HT1080 (cell line): ENCODE data around the gene PCSK2. TPM values are rescaled to one million over a fixed set of nuclear protein-coding genes. Genes with fewer than 3 reads are reported as not detected.
"Not testable (repeated sequence)": the region's sequence is repeated elsewhere in the genome, so short reads cannot be mapped to it uniquely, and the experiment has no call there.

Experiments used
- DNase-seq: peaks from one replicate; pipeline ENCODE4 v3.0.0-alpha.2; 2015; ENCODE audit warnings: low read depth
- polyA plus RNA-seq, 2 experiments: library from polyadenylated mRNA; depleted of rRNA; stranded (reverse); fragments of >200 nt; gene quantifications; 2 replicates each; pipeline ENCODE4 v1.2.3, GENCODE V29; 2015
- total RNA-seq: library from RNA; depleted of rRNA; stranded (reverse); fragments of >200 nt; shearing (Covaris generic); gene quantifications from 2 replicates; pipeline ENCODE4 v1.2.3, GENCODE V29; 2014; rRNA removed

The PCSK2 gene, protein sequence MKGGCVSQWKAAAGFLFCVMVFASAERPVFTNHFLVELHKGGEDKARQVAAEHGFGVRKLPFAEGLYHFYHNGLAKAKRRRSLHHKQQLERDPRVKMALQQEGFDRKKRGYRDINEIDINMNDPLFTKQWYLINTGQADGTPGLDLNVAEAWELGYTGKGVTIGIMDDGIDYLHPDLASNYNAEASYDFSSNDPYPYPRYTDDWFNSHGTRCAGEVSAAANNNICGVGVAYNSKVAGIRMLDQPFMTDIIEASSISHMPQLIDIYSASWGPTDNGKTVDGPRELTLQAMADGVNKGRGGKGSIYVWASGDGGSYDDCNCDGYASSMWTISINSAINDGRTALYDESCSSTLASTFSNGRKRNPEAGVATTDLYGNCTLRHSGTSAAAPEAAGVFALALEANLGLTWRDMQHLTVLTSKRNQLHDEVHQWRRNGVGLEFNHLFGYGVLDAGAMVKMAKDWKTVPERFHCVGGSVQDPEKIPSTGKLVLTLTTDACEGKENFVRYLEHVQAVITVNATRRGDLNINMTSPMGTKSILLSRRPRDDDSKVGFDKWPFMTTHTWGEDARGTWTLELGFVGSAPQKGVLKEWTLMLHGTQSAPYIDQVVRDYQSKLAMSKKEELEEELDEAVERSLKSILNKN
- not detected in 2 replicates for total RNA-seq
- polyA plus RNA-seq (2015; cell fraction: cytosol; rRNA removed): not detected in 2 replicates
- not detected in 2 replicates for polyA plus RNA-seq (2015; cell fraction: nucleus; rRNA removed)

DNA sequence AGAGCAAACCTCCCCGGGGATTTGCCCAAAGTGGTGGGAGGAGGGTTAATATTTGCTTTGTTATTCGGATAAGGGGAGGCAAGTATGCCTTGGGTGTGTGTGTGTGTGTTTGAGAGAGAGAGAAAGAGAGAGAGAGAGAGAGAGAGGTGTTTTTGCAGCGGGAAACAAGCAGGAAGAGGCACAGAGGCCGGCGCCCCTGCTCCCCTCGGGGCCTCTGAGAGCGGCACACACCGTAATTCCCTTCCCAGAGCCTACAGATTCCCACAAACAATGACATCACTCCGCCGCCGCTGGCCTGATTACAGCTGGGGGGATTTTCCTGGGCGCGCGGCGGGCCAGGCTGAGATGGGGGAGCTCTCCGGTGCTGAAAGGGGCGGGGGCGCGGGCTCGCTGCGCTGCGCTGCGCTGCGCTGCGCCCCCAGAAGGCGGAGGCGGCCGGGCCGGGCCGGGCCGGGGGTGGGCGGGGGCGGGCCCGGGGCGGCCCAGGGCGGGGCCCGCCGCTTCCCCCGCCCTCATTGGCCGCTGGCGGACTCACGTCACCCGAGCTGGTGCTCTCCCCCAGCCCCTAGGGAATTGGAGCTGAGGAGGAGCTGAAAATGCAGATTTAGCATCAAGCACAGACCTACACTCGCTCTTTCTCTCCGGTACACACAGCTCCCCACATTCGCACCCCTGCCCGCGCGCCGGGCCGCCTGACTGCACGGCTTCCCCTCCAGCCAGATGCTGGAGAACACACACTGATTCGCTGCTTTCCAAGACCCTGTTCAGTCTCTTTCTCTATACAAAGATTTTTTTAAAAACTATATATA is at the start of gene PCSK2:
Gene PCSK2, plus strand, starts transcription at position 631 of the 809 bp plus-strand sequence. CDS start 266 bp downstream, outside the sequence.
- peak; percentile 31 for DNase-seq

DNA sequence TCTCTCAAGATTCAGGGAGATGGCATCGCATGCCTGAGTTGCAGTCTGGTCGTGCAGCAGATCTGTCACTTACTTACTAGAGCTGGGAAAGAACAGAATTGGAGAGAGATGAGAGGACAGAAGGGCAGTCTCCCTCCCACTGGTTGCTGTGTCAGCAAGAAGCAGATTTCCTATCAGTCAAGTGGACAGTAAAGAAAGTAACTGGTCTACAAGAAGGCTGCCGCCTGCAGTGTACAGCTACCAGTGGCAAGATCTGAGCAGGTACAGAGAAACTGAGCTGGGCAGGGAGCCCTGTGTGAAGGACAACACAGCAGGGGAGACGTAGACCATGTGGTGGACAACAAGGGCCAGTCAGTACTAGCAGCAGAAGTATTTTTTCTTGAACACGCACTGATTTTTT is 49.5 kb upstream of the PCSK2 start:
- no peak for DNase-seq

DNA sequence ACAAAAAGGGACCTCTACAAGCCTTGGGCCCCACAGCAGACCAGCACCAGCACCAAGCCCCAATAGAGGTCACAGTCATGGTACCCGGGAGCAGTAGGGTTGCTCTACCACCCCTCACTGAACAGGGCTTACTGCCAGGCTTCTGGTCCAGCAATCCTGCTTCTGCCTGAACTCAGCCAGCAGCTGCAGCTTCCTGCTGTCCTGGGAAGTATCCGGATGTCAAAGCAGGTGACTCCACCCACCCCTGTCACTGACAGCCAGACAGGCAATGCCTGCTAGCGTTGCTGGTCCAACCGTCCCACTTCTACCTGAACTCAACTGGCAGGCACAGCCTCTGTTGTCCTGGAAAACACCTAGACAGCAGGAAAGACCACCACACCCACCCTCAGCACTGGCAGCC is 47.0 kb upstream of the PCSK2 start:
- no peak for DNase-seq

DNA sequence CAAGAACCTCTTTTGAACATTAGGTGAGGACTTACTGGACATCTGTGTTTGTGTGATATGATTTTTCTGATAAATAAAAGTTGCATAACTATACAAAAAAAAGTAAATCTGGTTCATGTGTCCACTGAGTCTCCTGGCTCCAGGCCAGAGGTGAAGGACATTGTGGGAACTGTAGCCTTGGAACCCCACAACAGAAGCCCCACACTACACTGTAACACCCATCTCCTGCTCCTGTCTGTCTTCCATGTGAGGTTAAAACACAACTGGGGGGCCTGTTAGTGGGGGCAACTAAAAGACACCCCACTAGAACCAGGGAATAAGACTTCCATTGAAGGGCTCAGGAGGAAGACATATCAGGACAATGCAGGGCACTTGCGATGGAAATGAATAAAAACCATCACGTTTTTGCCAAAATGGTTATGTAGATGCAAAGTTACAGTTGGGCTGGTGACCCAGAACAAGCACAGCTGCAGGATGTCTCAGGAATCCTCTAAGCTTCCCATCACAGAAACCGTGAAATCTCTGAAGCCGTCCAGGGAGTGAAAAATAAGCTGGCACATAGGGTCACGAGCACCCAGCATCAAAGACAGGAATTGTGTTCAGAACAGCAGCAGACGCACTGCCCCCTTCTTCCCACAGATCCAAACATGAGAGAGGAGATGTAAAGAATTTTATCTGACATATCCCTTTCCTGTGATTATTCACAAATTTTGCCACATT is 36.7 kb upstream of the PCSK2 start:
- DNase-seq: no peak

DNA sequence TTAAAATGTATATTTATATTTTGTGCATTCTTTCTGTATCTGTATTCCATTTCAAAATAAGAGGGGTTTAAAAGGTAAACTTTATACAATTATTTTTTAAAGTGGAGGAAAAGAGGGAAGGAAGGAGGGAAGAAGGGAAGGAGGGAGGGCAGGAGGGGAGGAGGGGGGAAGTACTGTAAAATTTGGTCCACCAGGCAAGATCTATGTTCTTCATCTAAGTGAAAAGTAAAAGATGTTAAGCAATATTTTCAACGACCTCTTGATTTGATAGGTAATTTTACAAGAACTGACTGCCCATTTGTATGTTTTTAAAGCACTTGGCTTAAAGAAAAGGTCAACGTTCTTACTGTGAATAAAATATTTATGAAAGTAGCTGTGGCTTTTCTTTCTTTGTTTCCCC is 29.8 kb upstream of the PCSK2 start:
- no peak for DNase-seq

DNA sequence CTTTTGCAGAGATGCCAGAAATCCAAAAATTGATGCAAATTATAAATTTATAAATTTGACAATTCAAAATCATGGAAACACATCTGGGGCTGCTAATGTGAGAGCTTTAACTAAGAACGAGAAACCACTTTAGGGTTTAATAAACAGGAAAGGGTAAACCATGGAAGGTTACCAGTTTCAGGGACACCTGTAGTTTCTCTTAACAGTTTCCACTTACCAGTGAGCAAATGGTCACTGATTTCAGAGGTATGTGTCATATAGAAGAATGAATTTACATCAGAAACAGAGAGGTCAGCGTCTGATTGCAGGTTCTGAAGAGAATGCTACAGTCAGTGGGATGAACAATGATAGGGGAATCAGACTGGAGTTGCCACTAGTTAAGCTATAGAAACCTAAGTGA is 24.8 kb upstream of the PCSK2 start:
- DNase-seq: no peak

DNA sequence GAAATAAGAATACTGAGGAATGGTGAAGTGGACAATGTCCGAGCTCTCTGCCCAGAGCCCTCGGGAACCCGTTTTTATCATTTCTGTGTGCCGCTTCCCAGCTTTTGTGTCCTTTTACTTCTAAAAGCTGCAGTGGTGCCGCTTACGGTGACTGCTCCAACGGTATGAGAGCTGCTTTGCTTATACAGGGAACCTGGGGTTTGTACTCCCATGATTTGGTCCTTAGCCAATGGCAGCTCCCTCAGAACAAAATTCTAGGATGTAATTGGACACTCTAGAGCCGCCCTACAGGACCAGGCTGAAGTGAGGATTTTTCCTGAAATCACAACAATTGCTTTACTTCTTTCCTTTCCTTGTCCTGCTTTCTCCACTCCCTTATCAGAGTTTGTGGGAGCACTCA is 24.2 kb upstream of the PCSK2 start:
- no peak for DNase-seq

DNA sequence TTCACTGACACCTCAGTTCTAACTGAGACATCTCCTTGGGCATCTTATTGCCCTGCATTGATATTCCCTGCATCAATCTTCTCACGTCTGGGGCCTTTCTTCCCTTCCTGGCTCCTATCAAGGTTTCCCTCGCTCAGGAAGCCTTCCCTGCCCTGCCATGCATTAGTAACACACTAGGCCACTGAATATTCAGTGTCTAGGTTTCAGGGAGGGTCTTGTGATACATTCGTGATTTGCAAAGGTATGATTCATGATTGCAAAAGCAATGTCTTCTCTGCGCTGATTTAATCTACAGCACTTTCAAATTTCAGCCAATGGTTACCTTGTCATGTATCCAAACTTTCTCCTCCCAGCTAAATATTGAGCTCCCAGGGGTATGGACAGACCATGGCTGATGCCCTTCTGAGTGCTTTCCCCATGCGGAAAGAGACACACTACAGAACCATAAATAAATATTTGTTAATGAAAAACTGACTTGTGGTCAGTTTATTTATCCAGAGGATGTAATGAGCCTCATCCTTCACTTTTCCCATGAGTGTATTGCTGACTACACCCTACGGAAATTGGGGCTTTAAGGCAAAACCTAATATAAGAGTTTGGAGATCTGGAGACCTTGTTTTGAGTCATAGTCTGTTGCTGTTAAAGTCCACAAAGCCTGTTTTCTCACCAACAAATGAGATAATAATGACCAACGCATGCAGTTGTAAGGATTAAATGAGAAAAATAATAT is 21.6 kb upstream of the PCSK2 start:
- no peak for DNase-seq

DNA sequence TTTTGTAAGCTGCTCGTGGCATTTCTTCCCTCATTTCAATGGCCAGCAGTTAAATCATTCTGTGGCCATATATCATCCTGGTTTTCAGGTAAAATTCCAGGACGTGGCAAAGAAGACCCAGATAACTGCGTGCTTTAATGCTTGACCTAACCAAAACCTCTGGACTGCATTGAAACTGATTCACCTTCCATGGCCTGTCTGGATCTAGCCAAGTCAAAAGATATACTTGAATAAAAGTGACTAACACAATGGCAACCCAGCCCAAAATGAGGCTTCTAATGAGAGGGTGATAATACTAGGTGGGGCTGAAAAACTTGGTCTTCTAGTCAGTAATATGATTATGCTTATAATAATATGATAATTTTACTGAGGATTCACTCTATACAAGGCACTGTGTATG is 16.5 kb upstream of the PCSK2 start:
- no peak for DNase-seq

DNA sequence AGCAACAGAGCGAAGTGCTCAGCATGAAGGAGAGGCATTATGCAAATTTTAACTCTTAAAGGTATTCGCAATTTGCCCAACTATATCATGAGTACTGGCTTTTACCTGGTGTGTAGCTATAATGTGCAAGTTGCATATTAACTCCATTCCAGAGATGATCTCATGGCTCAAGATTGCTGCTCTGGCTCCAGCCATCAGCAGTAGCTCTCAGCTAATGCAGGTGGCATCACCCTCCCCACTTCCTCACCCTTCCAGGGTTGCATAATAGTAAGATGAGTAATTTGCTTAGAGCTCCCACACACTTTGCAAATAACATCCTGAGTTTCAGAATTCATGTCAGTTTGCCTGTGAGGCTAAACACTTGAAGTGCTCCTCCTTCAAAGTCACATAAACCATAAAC is 15.9 kb upstream of the PCSK2 start:
- peak; percentile 44 for DNase-seq

DNA sequence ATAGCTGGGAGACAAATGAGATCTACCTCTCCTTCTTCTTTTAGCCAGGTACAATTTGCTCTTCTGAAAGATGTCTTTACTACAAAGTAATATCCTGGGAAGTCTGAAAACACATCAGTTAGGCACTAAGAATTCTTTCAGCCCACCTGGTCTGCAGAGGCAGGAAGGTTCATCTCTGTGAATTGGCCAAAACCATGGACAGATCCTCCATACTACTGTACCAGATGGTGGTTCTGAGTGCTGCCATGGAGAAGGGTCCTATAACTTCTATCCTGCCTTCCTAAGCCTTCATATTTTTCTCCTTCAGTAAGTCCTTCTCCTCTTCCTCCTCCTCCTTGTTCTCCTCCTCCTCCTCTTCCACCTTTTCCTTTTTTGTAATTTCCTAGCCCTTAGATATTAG is 11.7 kb upstream of the PCSK2 start:
- no peak for DNase-seq

DNA sequence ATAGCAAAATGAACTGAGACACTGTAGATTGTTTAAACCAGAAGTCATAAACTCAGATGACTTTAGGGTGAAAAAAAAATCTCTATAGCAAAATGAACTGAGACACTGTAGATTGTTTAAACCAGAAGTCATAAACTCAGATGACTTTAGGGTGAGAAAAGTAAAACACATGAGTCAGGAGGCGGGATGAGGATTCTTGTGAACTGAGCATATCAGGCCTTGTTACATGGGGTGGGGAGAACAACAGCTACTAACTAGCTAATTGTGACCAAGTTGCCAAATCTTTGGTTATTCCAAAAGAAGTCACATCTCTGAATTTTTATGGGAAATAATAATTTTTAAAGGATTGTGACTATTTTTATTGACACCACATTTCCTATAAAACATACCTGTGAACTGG is 7.0 kb upstream of the PCSK2 start:
- DNase-seq: not testable (repeated sequence)

DNA sequence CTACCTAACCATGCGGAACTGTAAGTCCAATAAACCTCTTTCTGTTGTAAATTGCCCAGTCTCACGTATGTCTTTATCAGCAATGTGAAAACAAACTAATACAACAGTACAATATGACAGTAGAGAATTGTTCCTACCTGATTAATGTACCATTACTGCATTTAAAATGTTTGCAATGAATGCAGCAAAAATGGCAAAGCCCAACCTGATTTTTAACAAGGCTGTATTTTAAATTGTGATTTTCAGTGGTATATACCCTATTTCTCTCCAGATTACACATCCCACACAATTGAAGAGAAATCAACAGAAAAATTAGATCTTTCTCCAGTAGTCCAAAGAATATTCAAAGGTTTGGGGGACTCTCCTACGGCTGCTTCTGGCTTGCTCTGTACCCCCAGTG is 3.3 kb upstream of the PCSK2 start:
- no peak for DNase-seq

DNA sequence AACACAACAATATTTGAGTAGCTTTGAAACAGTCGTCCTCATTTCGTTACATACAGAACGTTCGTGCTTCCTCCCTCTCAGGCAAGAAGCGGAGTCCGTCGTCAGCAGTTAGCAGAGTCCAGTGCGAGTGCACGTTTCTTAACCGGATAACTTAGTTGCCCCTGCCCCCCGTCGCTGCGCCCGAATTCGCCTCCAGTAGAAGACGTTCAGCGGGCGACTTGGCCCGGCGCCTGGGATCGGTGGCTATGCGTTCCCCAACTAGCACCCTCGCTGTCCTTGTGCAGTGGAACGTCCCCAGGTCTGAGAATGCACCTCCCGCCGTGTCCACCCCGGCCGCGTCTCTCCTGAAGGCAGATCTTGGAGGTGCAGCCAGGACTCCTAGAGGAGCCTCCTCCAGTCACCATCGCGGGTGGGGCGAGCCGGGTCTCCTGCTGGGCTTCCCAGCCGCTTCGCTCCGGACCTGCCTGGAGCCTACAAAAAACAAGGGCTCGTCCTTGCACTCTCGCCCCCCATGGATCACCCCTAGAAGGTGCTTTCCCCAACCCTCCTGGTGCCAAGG is 910 bp upstream of the PCSK2 start:
- DNase-seq: no peak

DNA sequence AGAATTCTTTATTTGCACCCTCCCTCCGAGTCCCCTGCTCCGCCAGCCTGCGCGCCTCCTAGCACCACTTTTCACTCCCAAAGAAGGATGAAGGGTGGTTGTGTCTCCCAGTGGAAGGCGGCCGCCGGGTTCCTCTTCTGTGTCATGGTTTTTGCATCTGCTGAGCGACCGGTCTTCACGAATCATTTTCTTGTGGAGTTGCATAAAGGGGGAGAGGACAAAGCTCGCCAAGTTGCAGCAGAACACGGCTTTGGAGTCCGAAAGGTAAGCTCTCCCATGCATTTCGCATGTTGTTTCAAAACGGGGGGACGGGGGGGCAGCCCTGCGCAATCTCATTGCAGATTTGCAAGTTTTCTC is 357 bp downstream of the PCSK2 start:
- DNase-seq: no peak

DNA sequence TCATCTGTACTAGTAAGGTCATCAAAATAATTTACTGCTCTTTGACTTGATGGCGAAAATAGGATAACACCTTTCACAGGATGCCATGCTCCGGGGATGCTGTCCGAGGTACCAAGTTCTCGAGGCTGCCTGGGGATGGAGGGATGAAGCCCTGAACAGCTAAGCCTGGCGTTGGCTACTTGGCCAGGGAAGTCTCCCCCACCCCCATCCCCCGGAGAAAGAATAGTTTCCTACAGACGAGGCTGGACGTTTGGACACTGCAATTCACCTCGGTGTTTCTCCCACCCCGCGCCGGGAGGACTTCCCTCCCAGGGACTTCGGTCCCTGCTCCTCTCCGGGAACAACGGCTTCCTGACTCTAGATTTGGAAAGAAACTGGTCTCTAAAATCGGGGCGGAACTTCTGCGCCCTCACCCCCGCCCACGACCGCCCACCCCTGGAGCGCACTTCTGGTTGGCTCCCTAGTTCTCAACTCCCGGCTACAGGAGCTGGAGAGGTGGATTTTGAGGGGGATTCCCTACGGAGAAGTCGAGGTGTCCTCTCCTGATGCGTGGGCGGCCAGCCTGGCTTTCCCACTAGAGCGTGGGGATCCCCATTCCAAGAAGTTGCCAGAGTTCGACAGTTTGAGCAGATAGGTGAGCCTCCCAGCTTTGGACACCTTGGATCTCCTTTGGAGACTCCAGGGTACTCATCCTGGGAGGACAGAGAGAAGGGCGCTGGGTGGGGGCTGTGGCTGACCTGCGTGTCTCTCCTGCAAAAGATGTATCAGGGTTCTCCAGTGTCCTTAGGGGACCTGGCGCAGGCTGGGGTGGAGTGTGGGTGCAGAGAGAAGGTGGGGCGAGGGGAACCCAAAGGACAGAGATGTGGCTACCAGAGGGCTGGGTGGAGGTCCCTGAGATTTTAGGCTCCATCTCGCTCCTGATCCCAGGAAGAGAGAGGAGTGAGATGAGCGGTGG is 1.1 kb downstream of the PCSK2 start:
- no peak for DNase-seq

DNA sequence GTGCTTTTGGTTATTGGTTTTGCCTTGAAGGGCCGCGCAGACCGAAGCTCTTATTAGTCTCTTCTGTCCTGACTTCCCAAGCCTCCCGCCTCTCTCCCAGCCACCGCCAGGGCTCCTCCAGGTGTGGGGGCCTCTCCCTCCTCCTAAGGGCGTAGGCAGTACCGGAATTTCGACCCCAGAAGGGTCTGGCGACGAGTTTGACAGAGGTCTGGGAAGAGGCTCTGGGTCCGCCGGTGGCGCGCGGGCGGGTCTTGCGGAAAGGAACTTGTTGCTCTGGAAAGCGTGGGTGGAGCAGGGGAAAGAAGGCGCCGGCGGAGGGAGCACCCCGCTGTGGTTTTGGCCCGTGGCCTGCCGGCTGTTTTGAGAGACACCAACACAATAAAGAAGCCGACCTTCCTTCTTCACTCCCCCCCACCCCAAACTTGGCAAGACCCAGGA is 1.8 kb downstream of the PCSK2 start:
- DNase-seq: no peak

DNA sequence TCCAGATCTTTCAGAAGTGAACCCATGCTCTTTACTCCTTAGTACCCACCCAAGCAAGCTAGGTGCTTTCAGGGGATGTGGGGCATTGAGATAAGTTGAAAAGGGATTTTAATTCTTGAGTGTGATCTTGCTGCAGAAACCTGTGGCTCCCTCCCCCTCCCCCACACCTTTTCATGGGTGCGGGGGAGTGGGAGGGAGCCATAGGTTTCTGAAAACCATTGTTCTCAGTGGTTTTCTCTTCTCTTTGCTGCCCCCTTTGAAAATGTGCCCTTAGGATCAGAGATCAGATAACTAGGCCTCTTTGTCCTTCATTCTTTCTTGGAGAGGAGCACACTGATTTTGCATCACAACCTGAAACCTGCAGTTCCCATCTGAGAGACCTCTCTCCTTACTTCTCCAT is 2.4 kb downstream of the PCSK2 start:
- no peak for DNase-seq

DNA sequence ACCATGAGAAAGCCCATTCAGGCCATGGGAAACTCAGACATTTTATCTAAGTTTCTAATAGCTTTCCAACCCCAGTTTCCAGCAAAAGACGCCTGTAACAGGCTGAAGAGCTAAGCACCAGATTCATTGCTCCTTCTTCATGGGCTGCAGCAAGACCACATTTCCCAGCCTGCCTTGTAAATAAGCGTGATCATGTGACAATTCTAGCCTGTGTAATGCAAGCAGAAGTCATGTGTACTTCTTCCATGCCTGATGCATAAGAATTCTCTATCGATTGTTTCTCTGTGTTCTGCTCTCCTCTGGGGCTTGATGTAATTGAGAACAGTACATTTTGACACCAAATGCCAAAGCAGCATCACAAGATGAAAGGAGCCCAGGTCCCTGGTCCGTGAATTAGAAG is 6.8 kb downstream of the PCSK2 start:
- DNase-seq: no peak
